Endothelial cell of umbilical vein (primary cell): Measurements from ENCODE around the gene ELMO1. TPM values are rescaled to one million over a fixed set of nuclear protein-coding genes. Genes with fewer than 3 reads are reported as not detected.

Experiments
- BruUV-seq: library from RNA; stranded (reverse); fragments of 400-500 nt; replicated peaks from 2 replicates; lab custom pipeline; 2021; lab: Mats Ljungman, UMichigan
- CTCF ChIA-PET: fragments of 300-600, 350-600 bp; sonication (Branson Sonifier 250); formaldehyde crosslinking; loops from one replicate; lab custom pipeline; 2021; ENCODE audit warnings: antibody characterized with exemption, inconsistent platforms; lab: Charles Lee
- POLR2A ChIA-PET: fragments of 300-600, 350-600 bp; sonication (Branson Sonifier 250); formaldehyde crosslinking; loops from one replicate; lab custom pipeline; 2021; ENCODE audit warnings: antibody characterized with exemption, inconsistent platforms; lab: Charles Lee
- DNase-seq: peaks from one replicate; pipeline ENCODE4 v3.0.0-alpha.2; 2011; ENCODE audit warnings: low read depth, low spot score
- FAIRE-seq: peaks from 2 replicates; lab custom pipeline; 2011; peaks lifted over from hg19 to GRCh38; lab: Jason Lieb, UNC
- H2AFZ ChIP-seq: 2 replicates; pipeline ENCODE4 v1.6.0; 2012; ENCODE audit warnings: low read depth, low read length, control low read depth, inconsistent platforms
- H3K27ac ChIP-seq: 2 replicates; pipeline ENCODE4 v1.5.1; 2011; ENCODE audit warnings: low read depth, mild to moderate bottlenecking, control low read depth, low read length, moderate library complexity; ENCODE audit not compliant: insufficient read depth
- H3K27me3 ChIP-seq, 2 experiments: 2 replicates each; pipeline versions ENCODE4 v1.6.0 to v1.6.1; 2011; ENCODE audit warnings: low read length in 2 of 2, mixed read lengths in 1 of 2; ENCODE audit not compliant: control insufficient read depth in 2 of 2, insufficient read depth in 2 of 2
- H3K36me3 ChIP-seq, 2 experiments: 2 replicates in 1 of 2; 3 replicates in 1 of 2; pipeline ENCODE4 v1.5.1; 2011; ENCODE audit warnings: low read length in 2 of 2, mild to moderate bottlenecking in 1 of 2, moderate library complexity in 1 of 2; ENCODE audit not compliant: control insufficient read depth in 2 of 2, insufficient read depth in 2 of 2; ENCODE audit errors: extremely low read depth in 1 of 2
- H3K4me1 ChIP-seq: 3 replicates; pipeline ENCODE4 v1.5.1; 2011; ENCODE audit warnings: mild to moderate bottlenecking, low read length; ENCODE audit not compliant: control insufficient read depth, insufficient read depth; ENCODE audit errors: extremely low read depth
- H3K4me2 ChIP-seq: 2 replicates; pipeline ENCODE4 v1.6.1; 2011; ENCODE audit warnings: low read length, control low read depth, mixed read lengths; ENCODE audit not compliant: insufficient read depth
- H3K4me3 ChIP-seq, 3 experiments: fragments of 200-600 bp in 1 of 3; sonication (generic), shearing (Covaris generic) in 1 of 3; replicated peaks in 1 of 3; 2 replicates each; pipeline ENCODE4 v1.5.1; 2011 to 2016; ENCODE audit warnings: control low read depth in 3 of 3, low read length in 3 of 3, mild to moderate bottlenecking in 2 of 3, inconsistent platforms in 1 of 3, low read depth in 1 of 3, moderate library complexity in 1 of 3; ENCODE audit not compliant: insufficient read depth in 1 of 3
- H3K79me2 ChIP-seq: 2 replicates; pipeline ENCODE4 v1.6.0; 2012; ENCODE audit warnings: low read length, inconsistent platforms; ENCODE audit not compliant: control insufficient read depth, insufficient read depth
- H3K9ac ChIP-seq: replicated peaks from 2 replicates; pipeline ENCODE3; 2011; ENCODE audit warnings: low read length, control low read depth; ENCODE audit not compliant: insufficient read depth; ENCODE audit errors: extremely low read depth
- H3K9me1 ChIP-seq: replicated peaks from 3 replicates; pipeline ENCODE4 v1.6.0; 2011; ENCODE audit warnings: mild to moderate bottlenecking, low read length; ENCODE audit not compliant: control insufficient read depth, insufficient read depth; ENCODE audit errors: extremely low read depth
- H3K9me3 ChIP-seq: replicated peaks from 2 replicates; pipeline ENCODE4 v1.5.1; 2012; ENCODE audit warnings: low read length, inconsistent platforms; ENCODE audit not compliant: control insufficient read depth, insufficient read depth
- H4K20me1 ChIP-seq: replicated peaks from 2 replicates; pipeline ENCODE3; 2011; ENCODE audit warnings: mild to moderate bottlenecking, low read length; ENCODE audit not compliant: control insufficient read depth, insufficient read depth; ENCODE audit errors: extremely low read depth
- EZH2 ChIP-seq: IDR thresholded peaks from 2 replicates; pipeline ENCODE4 v1.6.1; 2012; ENCODE audit warnings: borderline replicate concordance, low read depth, mild to moderate bottlenecking, moderate library complexity, low read length, inconsistent platforms; ENCODE audit not compliant: severe bottlenecking
- GATA2 ChIP-seq: IDR thresholded peaks from 2 replicates; pipeline ENCODE4 v1.7.0; 2011; ENCODE audit warnings: low read depth, mild to moderate bottlenecking, moderate library complexity, mixed read lengths, low read length; ENCODE audit not compliant: insufficient read length, insufficient read depth
- JUN ChIP-seq: IDR thresholded peaks from 2 replicates; pipeline ENCODE4 v1.6.1; 2011; ENCODE audit warnings: borderline replicate concordance, low read depth; ENCODE audit not compliant: insufficient read length, insufficient read depth
- MAX ChIP-seq: IDR thresholded peaks from 2 replicates; pipeline ENCODE4 v1.6.1; 2011; ENCODE audit not compliant: insufficient read depth, insufficient read length
- MYC ChIP-seq: IDR thresholded peaks from one replicate; pipeline ENCODE4 v1.6.1; 2011; ENCODE audit warnings: mild to moderate bottlenecking, low read depth, low read length
- POLR2A ChIP-seq: IDR thresholded peaks from 2 replicates; pipeline ENCODE4 v1.6.1; 2012; ENCODE audit warnings: low read depth, mild to moderate bottlenecking, control low read depth, low read length
- POLR2AphosphoS5 ChIP-seq: IDR thresholded peaks from 2 replicates; pipeline ENCODE4 v1.6.1; 2012; ENCODE audit warnings: low read depth, mild to moderate bottlenecking, control low read depth, low read length, moderate library complexity; ENCODE audit not compliant: insufficient read depth
- dilution Hi-C: fragments of 300-500 bp; cut with MboI; formaldehyde crosslinking; loops from one replicate; pipeline ENCODE4 v1.15.0; 2019; ENCODE audit warnings: low sequenced_read_pairs; ENCODE audit not compliant: extremely low pct_ligation_motif_present
- intact Hi-C: fragments of 100-400 bp; cut with micrococcal nuclease; formaldehyde crosslinking; loops from one replicate; pipeline ENCODE4 v1.10.0; 2022
- polyA plus RNA-seq, 4 experiments: library from polyadenylated mRNA; depleted of rRNA in 3 of 4; stranded (reverse) in 3 of 4; unstranded in 1 of 4; fragments of >200 nt; gene quantifications; 2 replicates each; pipeline versions ENCODE4 v1.2.1 to v1.2.3, GENCODE V29; 2011 to 2012; ENCODE audit warnings: missing spikeins in 1 of 4
- total RNA-seq: library from RNA; stranded (reverse); gene quantifications from 2 replicates; pipeline ENCODE4 v1.2.3, GENCODE V29; 2021
- TF ChIP-seq, protein P1 (sequence below), 2 donors: IDR thresholded peaks; 1 replicate in 1 of 2; 2 replicates in 1 of 2; pipeline ENCODE4 v1.5.1; 2011; ENCODE audit warnings: low read length in 2 of 2, mild to moderate bottlenecking in 2 of 2, moderate library complexity in 2 of 2, control low read depth in 1 of 2, inconsistent platforms in 1 of 2, low read depth in 1 of 2; ENCODE audit not compliant: insufficient read depth in 1 of 2; ENCODE audit errors: extremely low read depth in 1 of 2

Gene ELMO1
- total and polyA plus RNA-seq, 2 donors (not counting 3 experiments of a cell fraction or from before 2014, with no cell fraction given): 17.0 to 30.6 TPM

GRCh38 chr7:37284805-37285231, 163.8 kb downstream of the ELMO1 start:
- H3K79me2 ChIP-seq: no peaks in the 10 kb centered on the region
- H3K9me3 ChIP-seq: no peaks in the 10 kb centered on the region
- FAIRE-seq (peak; percentile 68), DNase-seq (peak; percentile 80)
- intact Hi-C loops: loop anchor here (1.0 to 5.0 kb wide), 7 partner anchors 70 to 547 kb away; partner anchors contain the start of gene ELMO1
- no TSS peak for BruUV-seq
- H3K4me1 ChIP-seq: peaks cover 8% of the 10 kb centered on the region
- no peak for TF ChIP-seq MYC
- TF ChIP-seq, protein P1, sequence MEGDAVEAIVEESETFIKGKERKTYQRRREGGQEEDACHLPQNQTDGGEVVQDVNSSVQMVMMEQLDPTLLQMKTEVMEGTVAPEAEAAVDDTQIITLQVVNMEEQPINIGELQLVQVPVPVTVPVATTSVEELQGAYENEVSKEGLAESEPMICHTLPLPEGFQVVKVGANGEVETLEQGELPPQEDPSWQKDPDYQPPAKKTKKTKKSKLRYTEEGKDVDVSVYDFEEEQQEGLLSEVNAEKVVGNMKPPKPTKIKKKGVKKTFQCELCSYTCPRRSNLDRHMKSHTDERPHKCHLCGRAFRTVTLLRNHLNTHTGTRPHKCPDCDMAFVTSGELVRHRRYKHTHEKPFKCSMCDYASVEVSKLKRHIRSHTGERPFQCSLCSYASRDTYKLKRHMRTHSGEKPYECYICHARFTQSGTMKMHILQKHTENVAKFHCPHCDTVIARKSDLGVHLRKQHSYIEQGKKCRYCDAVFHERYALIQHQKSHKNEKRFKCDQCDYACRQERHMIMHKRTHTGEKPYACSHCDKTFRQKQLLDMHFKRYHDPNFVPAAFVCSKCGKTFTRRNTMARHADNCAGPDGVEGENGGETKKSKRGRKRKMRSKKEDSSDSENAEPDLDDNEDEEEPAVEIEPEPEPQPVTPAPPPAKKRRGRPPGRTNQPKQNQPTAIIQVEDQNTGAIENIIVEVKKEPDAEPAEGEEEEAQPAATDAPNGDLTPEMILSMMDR (IDR thresholded peaks at IDR 0.05; ENCODE audit: extremely low read depth in 1 of 2, insufficient read depth in 1 of 2, low read depth in 1 of 2, low read length in 2 of 2): peak; percentile 84 to 90
- H3K36me3 ChIP-seq: no peaks in the 10 kb centered on the region
- ChIA-PET CTCF (interaction anchor here (0.8 to 6.3 kb wide), 24 partner anchors 10 to 547 kb away, joined by 3 to 94 read pairs (median 4); partner anchors contain the start of gene ELMO1), POLR2A (no interaction called here)
- H4K20me1 ChIP-seq: no peaks in the 10 kb centered on the region
- H3K4me2 ChIP-seq: no peak overlapping the region
- H3K9ac ChIP-seq: no peak overlapping the region
- dilution Hi-C loops: no loop called here
- no peaks in the 10 kb centered on the region for H3K9me1 ChIP-seq
- H3K27me3 ChIP-seq: no peaks in the 10 kb centered on the region
- no peak overlapping the region for H3K4me3 ChIP-seq
- no peak overlapping the region for H2AFZ ChIP-seq
- no peak overlapping the region for H3K27ac ChIP-seq

DNA sequence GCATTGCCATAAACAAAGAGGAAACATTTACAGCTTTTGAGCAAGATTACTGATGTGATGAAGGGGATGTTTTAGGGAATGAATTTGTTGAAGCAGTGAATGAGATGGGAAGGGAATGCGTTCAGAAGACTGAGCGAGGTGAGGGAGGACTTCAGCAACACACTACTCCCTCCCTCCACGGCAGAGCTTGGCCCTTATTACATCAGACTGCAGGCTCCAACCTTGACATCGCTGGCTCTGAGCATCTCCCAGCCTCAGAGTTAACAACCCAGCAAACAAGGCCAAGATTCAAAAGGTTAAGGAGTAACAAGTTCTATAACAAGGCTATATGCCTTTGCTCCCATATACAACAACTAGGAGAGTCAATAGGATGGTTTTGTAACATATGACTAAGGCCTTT, 164.4 kb downstream of the ELMO1 start:
- dilution Hi-C loops: no loop called here

More for the DNA sequence above, 164.4 kb downstream of the ELMO1 start:
- H3K9ac ChIP-seq: no peak overlapping the region
- DNase-seq: no peak
- intact Hi-C loops: loop anchor here (1.0 to 5.0 kb wide), 7 partner anchors 71 to 548 kb away; partner anchors contain the start of gene ELMO1
- ChIA-PET POLR2A (no interaction called here), CTCF (interaction anchor here (0.9 to 6.3 kb wide), 21 partner anchors 11 to 548 kb away, joined by 3 to 94 read pairs (median 6); partner anchors contain the start of gene ELMO1)
- no peaks in the 10 kb centered on the region for H3K79me2 ChIP-seq
- H3K4me1 ChIP-seq: peaks cover 8% of the 10 kb centered on the region
- H3K4me2 ChIP-seq: no peak overlapping the region
- H4K20me1 ChIP-seq: no peaks in the 10 kb centered on the region
- H3K9me1 ChIP-seq: no peaks in the 10 kb centered on the region
- H3K9me3 ChIP-seq: no peaks in the 10 kb centered on the region
- H2AFZ ChIP-seq: no peak overlapping the region
- no peaks in the 10 kb centered on the region for H3K36me3 ChIP-seq
- TF ChIP-seq, protein P1 (IDR thresholded peaks at IDR 0.05; ENCODE audit: extremely low read depth in 1 of 2, insufficient read depth in 1 of 2, low read depth in 1 of 2, low read length in 2 of 2): no peak
- no peak for TF ChIP-seq GATA2
- no peak for TF ChIP-seq POLR2AphosphoS5
- TF ChIP-seq JUN: no peak
- no peak for TF ChIP-seq MYC
- no peak for TF ChIP-seq POLR2A
- no peak for TF ChIP-seq EZH2
- no peak for TF ChIP-seq MAX
- H3K27me3 ChIP-seq: no peaks in the 10 kb centered on the region
- H3K27ac ChIP-seq: no peak overlapping the region
- BruUV-seq: no TSS peak
- no peak for FAIRE-seq
- H3K4me3 ChIP-seq: no peak overlapping the region
